IMR-90 (cell line): ENCODE results near the gene LAMA4. TPM values are rescaled to one million over a fixed set of nuclear protein-coding genes. Genes with fewer than 3 reads are reported as not detected.

Experiments used
- ATAC-seq: fragments of 200-7000 bp; cut with Tn5 transposase; 2 replicates; pipeline ENCODE4 v1.9.1; 2020; ENCODE audit warnings: low read depth, mild to moderate bottlenecking, moderate library complexity
- BruUV-seq: library from RNA; stranded (reverse); fragments of 400-500 nt; replicated peaks from 2 replicates; lab custom pipeline; 2021; lab: Mats Ljungman, UMichigan
- CTCF ChIA-PET: fragments of 300-600 bp; formaldehyde crosslinking; extraction: SDS; loops from one replicate; lab custom pipeline; 2021; ENCODE audit warnings: antibody characterized with exemption; lab: Yijun Ruan, JAX
- POLR2A ChIA-PET: fragments of 300-600 bp; sonication (Branson Sonifier 250); formaldehyde crosslinking; loops from one replicate; lab custom pipeline; 2022; ENCODE audit warnings: antibody characterized with exemption; ENCODE audit not compliant: unreplicated experiment; lab: Charles Lee
- DNase-seq: peaks from one replicate; pipeline ENCODE4 v3.0.0; 2013
- H2AFZ ChIP-seq: replicated peaks from 2 replicates; pipeline ENCODE3; 2013; ENCODE audit warnings: low read length, mild to moderate bottlenecking; ENCODE audit not compliant: poor library complexity
- H2AK5ac ChIP-seq: 2 replicates; pipeline ENCODE4 v1.6.1; 2013; ENCODE audit warnings: low read depth, low read length, inconsistent platforms
- H2AK9ac ChIP-seq: replicated peaks from 2 replicates; pipeline ENCODE3; 2013; ENCODE audit warnings: mild to moderate bottlenecking, low read depth, low read length, moderate library complexity; ENCODE audit not compliant: poor library complexity
- H2BK120ac ChIP-seq: 2 replicates; pipeline ENCODE4 v1.6.1; 2013; ENCODE audit warnings: low read depth, low read length, inconsistent platforms
- H2BK15ac ChIP-seq: 3 replicates; pipeline ENCODE4 v1.6.1; 2013; ENCODE audit warnings: low read depth, low read length, inconsistent platforms
- H2BK20ac ChIP-seq: 2 replicates; pipeline ENCODE4 v1.6.1; 2013; ENCODE audit warnings: low read depth, mild to moderate bottlenecking, inconsistent platforms, low read length, moderate library complexity
- H2BK5ac ChIP-seq: 2 replicates; pipeline ENCODE4 v1.6.1; 2013; ENCODE audit warnings: mild to moderate bottlenecking, low read depth, low read length, inconsistent platforms; ENCODE audit not compliant: poor library complexity, severe bottlenecking
- H3K14ac ChIP-seq: replicated peaks from 2 replicates; pipeline ENCODE4 v1.6.1; 2013; ENCODE audit warnings: low read depth, low read length, inconsistent platforms
- H3K18ac ChIP-seq: 2 replicates; pipeline ENCODE4 v1.6.1; 2013; ENCODE audit warnings: low read depth, low read length, control low read depth
- H3K23ac ChIP-seq: 2 replicates; pipeline ENCODE4 v1.6.1; 2013; ENCODE audit warnings: low read depth, low read length, inconsistent platforms
- H3K27ac ChIP-seq: 2 replicates; pipeline ENCODE4 v1.5.1; 2013; ENCODE audit warnings: mild to moderate bottlenecking, control low read depth, low read length; ENCODE audit not compliant: insufficient read depth
- H3K27me3 ChIP-seq: 2 replicates; pipeline ENCODE4 v1.6.1; 2013; ENCODE audit warnings: low read length; ENCODE audit not compliant: control insufficient read depth, insufficient read depth
- H3K36me3 ChIP-seq: 2 replicates; pipeline ENCODE4 v1.6.1; 2013; ENCODE audit warnings: low read length, mixed read lengths; ENCODE audit not compliant: control insufficient read depth, insufficient read depth
- H3K4ac ChIP-seq: 2 replicates; pipeline ENCODE4 v1.6.1; 2013; ENCODE audit warnings: low read depth, low read length, inconsistent platforms
- H3K4me1 ChIP-seq: 2 replicates; pipeline ENCODE4 v1.6.1; 2013; ENCODE audit warnings: low read length, mixed read lengths; ENCODE audit not compliant: control insufficient read depth, insufficient read depth
- H3K4me2 ChIP-seq: 2 replicates; pipeline ENCODE4 v1.6.1; 2013; ENCODE audit warnings: low read depth, mild to moderate bottlenecking, control low read depth, low read length, moderate library complexity
- H3K4me3 ChIP-seq: 2 replicates; pipeline ENCODE4 v1.5.1; 2013; ENCODE audit warnings: low read depth, mild to moderate bottlenecking, control low read depth, low read length, moderate library complexity; ENCODE audit not compliant: insufficient read depth
- H3K56ac ChIP-seq: 2 replicates; pipeline ENCODE4 v1.6.1; 2013; ENCODE audit warnings: low read length, inconsistent platforms; ENCODE audit not compliant: insufficient read depth; ENCODE audit errors: extremely low read depth
- H3K79me1 ChIP-seq, 2 experiments: 2 replicates each; pipeline ENCODE4 v1.6.1; 2013; ENCODE audit warnings: low read length in 2 of 2, inconsistent platforms in 1 of 2, low read depth in 1 of 2
- H3K9ac ChIP-seq: 2 replicates; pipeline ENCODE4 v1.6.1; 2013; ENCODE audit warnings: low read depth, low read length, control low read depth
- H3K9me1 ChIP-seq: 2 replicates; pipeline ENCODE4 v1.6.1; 2013; ENCODE audit warnings: low read length, inconsistent platforms; ENCODE audit not compliant: insufficient read depth
- H3K9me3 ChIP-seq: 2 replicates; pipeline ENCODE4 v1.6.1; 2013; ENCODE audit warnings: low read length; ENCODE audit not compliant: control insufficient read depth, insufficient read depth
- H4K20me1 ChIP-seq: 2 replicates; pipeline ENCODE4 v1.6.1; 2013; ENCODE audit warnings: low read length, inconsistent platforms; ENCODE audit not compliant: insufficient read depth
- H4K5ac ChIP-seq: 2 replicates; pipeline ENCODE4 v1.6.1; 2013; ENCODE audit warnings: mild to moderate bottlenecking, low read depth, low read length, control low read depth
- H4K8ac ChIP-seq, 2 experiments: 2 replicates each; pipeline ENCODE4 v1.6.1; 2013; ENCODE audit warnings: low read depth in 2 of 2, low read length in 2 of 2, control low read depth in 1 of 2, inconsistent platforms in 1 of 2
- H4K91ac ChIP-seq: 2 replicates; pipeline ENCODE4 v1.6.1; 2013; ENCODE audit warnings: low read depth, low read length, inconsistent platforms; ENCODE audit not compliant: insufficient read depth
- MAFK ChIP-seq: IDR thresholded peaks from 2 replicates; pipeline ENCODE4 v1.6.1; 2012; ENCODE audit warnings: low read depth, low read length, improper control_type of control experiment
- MXI1 ChIP-seq: IDR thresholded peaks from 2 replicates; pipeline ENCODE4 v1.6.1; 2012; ENCODE audit warnings: low read depth, mild to moderate bottlenecking, low read length, moderate library complexity, borderline replicate concordance
- RAD21 ChIP-seq: IDR thresholded peaks from 2 replicates; pipeline ENCODE4 v1.6.1; 2012; ENCODE audit warnings: low read length, improper control_type of control experiment
- RCOR1 ChIP-seq: IDR thresholded peaks from 2 replicates; pipeline ENCODE4 v1.6.1; 2012; ENCODE audit warnings: mild to moderate bottlenecking, low read length, improper control_type of control experiment; ENCODE audit not compliant: insufficient replicate concordance
- WGBS, 2 experiments: methylation state at CpG; one replicate each; pipeline versions ENCODE4 v1.1.5 to v1.1.7; 2013; ENCODE audit warnings: missing lambda C conversion rate in 2 of 2; ENCODE audit not compliant: insufficient read length in 1 of 2; ENCODE audit errors: extremely low coverage in 2 of 2; 5-methylcytosine and 5-hydroxymethylcytosine counted together
- dilution Hi-C: fragments of 300-500 bp; cut with HindIII; formaldehyde crosslinking; loops from one replicate; pipeline ENCODE4 v1.14.3; 2018; ENCODE audit warnings: low sequenced_read_pairs; ENCODE audit not compliant: unreplicated experiment
- in situ Hi-C: fragments of 300-500 bp; cut with MboI; formaldehyde crosslinking; loops from 3 replicates; pipeline ENCODE4 v1.14.3; 2019; ENCODE audit warnings: low sequenced_read_pairs, inconsistent platforms, mixed read lengths
- intact Hi-C: fragments of 100-400 bp; cut with micrococcal nuclease; formaldehyde crosslinking; loops from 2 replicates; pipeline ENCODE4 v1.10.0; 2022
- polyA plus RNA-seq, 3 experiments: library from polyadenylated mRNA; depleted of rRNA; stranded (reverse); fragments of >200 nt; gene quantifications; 2 replicates each; pipeline ENCODE4 v1.2.3, GENCODE V29; 2012; ENCODE audit warnings: low replicate concordance in 1 of 3
- total RNA-seq: library from RNA; depleted of rRNA; stranded (reverse); fragments of >200 nt; gene quantifications from 2 replicates; pipeline ENCODE4 v1.2.3, GENCODE V29; 2012

The LAMA4 gene
- total and polyA plus RNA-seq, 2 of the 4 experiments (the other 2 are of a cell fraction): 33.9 to 35.8 TPM

DNA sequence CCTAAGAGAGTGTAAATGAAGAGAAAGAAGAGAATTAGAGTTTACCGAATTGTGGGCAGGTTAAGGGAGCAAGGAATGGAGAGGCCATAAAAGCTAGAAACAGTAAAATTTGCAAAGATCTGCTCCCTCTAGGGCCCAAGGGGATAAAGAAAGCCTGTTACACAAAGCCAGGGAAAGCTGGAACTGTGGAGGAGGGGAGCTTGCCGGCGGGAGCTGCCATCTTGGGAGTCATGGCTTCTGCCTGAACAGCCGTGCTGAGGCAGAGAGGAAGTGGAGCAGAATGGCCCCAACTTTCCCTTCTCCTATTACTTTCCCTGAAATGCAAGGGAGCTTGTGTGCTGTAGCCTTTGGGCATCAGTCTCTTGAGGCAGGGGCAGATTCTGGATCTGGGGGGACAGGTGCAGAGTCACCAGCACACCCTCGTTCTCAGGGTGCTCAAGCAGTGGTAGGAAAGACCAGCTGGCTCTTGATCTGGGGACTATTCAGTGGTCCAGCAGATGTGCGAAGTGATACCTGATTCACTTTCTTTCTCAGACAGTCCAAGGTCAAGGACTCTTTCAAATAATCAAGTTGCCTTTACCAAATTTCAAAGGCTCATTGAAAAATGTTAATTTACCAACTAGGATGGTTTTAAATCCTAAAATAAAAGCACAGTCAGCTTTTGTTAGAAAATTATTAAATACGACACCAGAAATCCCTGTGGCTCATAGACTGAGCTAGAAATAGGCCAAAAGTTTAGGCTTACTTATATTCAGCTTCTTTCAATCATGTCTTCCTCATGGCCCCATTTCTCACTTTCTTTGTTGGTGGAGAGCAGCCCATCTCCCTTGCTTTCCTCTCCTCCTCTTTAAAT lies 25.7 kb downstream of the LAMA4 start:
- WGBS, 2 experiments: no CpG with 5 or more reads among the region's 7 CpGs
- CTCF ChIA-PET: no interaction called here

More for the DNA sequence above, 25.7 kb downstream of the LAMA4 start:
- Histone ChIP-seq H3K4me3 (no peak overlapping the region), H2BK15ac (no peak overlapping the region), H3K14ac (no peak overlapping the region), H2AK9ac (no peak overlapping the region), H3K79me1 (peaks cover 3 to 7% of the 10 kb centered on the region in 2 experiments; a peak in 3 of 4 replicates), H4K20me1 (no peaks in the 10 kb centered on the region), H2AFZ (no peak overlapping the region), H3K36me3 (peaks cover 8% of the 10 kb centered on the region; the same call in 1 of the 2 replicates), H3K27me3 (no peaks in the 10 kb centered on the region), H2BK5ac (no peak overlapping the region), H4K8ac (no peak overlapping the region), H2BK20ac (no peak overlapping the region), H2BK120ac (no peak overlapping the region), H3K23ac (no peak overlapping the region), H3K56ac (no peak overlapping the region), H2AK5ac (peak overlapping the region; percentile 34; the same call in 1 of the 2 replicates), H3K9ac (no peak overlapping the region), H3K18ac (peak overlapping the region; percentile 12; the same call in 1 of the 2 replicates), H3K4me2 (no peak overlapping the region), H4K91ac (no peak overlapping the region), H3K9me1 (peaks cover 4% of the 10 kb centered on the region), H3K4me1 (peaks cover 23% of the 10 kb centered on the region), H4K5ac (no peak overlapping the region), H3K4ac (peak overlapping the region; percentile 16; the same call in 1 of the 2 replicates), H3K27ac (no peak overlapping the region), H3K9me3 (no peaks in the 10 kb centered on the region)
- no peak for ATAC-seq
- BruUV-seq: no TSS peak
- intact Hi-C loops (no loop called here), in situ Hi-C loops (no loop called here), dilution Hi-C loops (no loop called here)
- DNase-seq: no peak
- TF ChIP-seq MAFK (peak; percentile 63), RCOR1 (no peak), MXI1 (no peak), RAD21 (no peak)
- POLR2A ChIA-PET: interaction anchor here (0.9 kb wide), 1 partner anchor 13 kb away, joined by 3 read pairs; no protein-coding TSS in a partner anchor
